Measurements from ENCODE around the gene KCTD15.

DNA sequence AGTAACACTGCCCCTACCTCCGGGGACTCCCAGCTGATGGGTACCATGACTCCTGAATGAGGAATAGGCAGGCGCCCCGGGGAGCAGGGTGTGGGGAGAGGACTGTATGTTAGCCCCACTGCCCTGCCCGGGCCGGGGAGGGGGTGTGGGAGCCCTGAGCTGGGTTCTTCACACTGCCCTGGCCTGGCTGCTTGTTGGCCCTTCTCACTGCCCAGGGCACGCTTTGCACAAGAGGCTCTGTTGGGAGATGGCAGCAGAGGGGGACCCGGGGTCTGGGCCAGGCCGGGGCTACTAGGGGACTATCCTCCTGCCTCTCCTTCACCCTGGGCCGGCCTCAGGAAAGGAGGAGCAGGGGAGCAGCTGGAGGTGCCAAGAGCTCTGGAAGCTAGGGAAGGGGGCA, 19.3 kb upstream of the KCTD15 start:
- TF ChIP-seq POLR2AphosphoS5 (IDR thresholded peaks at IDR 0.05; ENCODE audit: low read length) (no peak), ESRRA (IDR thresholded peaks at IDR 0.05; ENCODE audit: low read length) (no peak), BRCA1 (IDR thresholded peaks at IDR 0.05; ENCODE audit: low read depth, low read length) (no peak), CHD2 (IDR thresholded peaks at IDR 0.05; ENCODE audit: borderline replicate concordance, low read depth, low read length) (no peak), ATF7 (IDR thresholded peaks at IDR 0.05; ENCODE audit: low read depth) (no peak), SMAD5 (IDR thresholded peaks at IDR 0.05; ENCODE audit: low read depth) (no peak), HDGF (IDR thresholded peaks at IDR 0.05) (no peak), POLR2A (IDR thresholded peaks at IDR 0.05; ENCODE audit: low read depth, low read length) (no peak), SMC3 (IDR thresholded peaks at IDR 0.05; ENCODE audit: borderline replicate concordance, low read length) (no peak)
- TF ChIP-seq, protein P1, sequence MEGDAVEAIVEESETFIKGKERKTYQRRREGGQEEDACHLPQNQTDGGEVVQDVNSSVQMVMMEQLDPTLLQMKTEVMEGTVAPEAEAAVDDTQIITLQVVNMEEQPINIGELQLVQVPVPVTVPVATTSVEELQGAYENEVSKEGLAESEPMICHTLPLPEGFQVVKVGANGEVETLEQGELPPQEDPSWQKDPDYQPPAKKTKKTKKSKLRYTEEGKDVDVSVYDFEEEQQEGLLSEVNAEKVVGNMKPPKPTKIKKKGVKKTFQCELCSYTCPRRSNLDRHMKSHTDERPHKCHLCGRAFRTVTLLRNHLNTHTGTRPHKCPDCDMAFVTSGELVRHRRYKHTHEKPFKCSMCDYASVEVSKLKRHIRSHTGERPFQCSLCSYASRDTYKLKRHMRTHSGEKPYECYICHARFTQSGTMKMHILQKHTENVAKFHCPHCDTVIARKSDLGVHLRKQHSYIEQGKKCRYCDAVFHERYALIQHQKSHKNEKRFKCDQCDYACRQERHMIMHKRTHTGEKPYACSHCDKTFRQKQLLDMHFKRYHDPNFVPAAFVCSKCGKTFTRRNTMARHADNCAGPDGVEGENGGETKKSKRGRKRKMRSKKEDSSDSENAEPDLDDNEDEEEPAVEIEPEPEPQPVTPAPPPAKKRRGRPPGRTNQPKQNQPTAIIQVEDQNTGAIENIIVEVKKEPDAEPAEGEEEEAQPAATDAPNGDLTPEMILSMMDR (IDR thresholded peaks at IDR 0.05 in 2 of 3, conservative IDR thresholded peaks at IDR 0.05 in 1 of 3; ENCODE audit: control insufficient read depth in 2 of 3, extremely low read depth in 1 of 3, insufficient read depth in 1 of 3, low read depth in 3 of 3, low read length in 3 of 3), result no peak
- TF ChIP-seq, protein P2, sequence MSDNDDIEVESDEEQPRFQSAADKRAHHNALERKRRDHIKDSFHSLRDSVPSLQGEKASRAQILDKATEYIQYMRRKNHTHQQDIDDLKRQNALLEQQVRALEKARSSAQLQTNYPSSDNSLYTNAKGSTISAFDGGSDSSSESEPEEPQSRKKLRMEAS (IDR thresholded peaks at IDR 0.05; ENCODE audit: low read depth, low read length), result no peak

Measured in GM12878 (cell line).